Body of pancreas (tissue), 4 donors: ENCODE data around the gene STK17A. TPM values are rescaled to one million over a fixed set of nuclear protein-coding genes. Genes with fewer than 3 reads are reported as not detected.

Source experiments
- ATAC-seq: fragments of 150-250 bp; one replicate; pipeline ENCODE4 v1.9.1; 2016
- DNase-seq, 4 donors: peaks; one replicate each; pipeline ENCODE4 v3.0.0-alpha.2; 2019
- H3K27ac ChIP-seq, 4 donors: fragments of 200-600 bp; sonication (generic); 1 replicate in 3 of 4; 2 replicates in 1 of 4; pipeline versions ENCODE4 v1.5.1 to v1.6.1; 2016 to 2019; ENCODE audit warnings: mild to moderate bottlenecking in 1 of 4, mixed read lengths in 1 of 4, moderate library complexity in 1 of 4
- H3K27me3 ChIP-seq, 2 donors: fragments of 200-600 bp; sonication (generic); one replicate each; pipeline ENCODE4 v1.6.0; 2016; ENCODE audit warnings: mild to moderate bottlenecking in 1 of 2
- H3K36me3 ChIP-seq, 2 donors: fragments of 200-600 bp; sonication (generic); replicated peaks in 1 of 2; 2 replicates each; pipeline ENCODE4 v1.5.1; 2016; ENCODE audit warnings: low read depth in 2 of 2; ENCODE audit not compliant: insufficient read depth in 1 of 2
- H3K4me1 ChIP-seq: fragments of 200-600 bp; sonication (generic); one replicate; pipeline ENCODE4 v1.6.0; 2016
- H3K4me3 ChIP-seq, 2 donors: fragments of 200-600 bp; sonication (generic); 1 replicate in 1 of 2; 2 replicates in 1 of 2; pipeline ENCODE4 v1.5.1; 2016 to 2019
- H3K9me3 ChIP-seq, 3 donors: fragments of 200-600 bp; sonication (generic); 1 replicate in 2 of 3; 2 replicates in 1 of 3; pipeline ENCODE4 v1.5.1; 2016
- POLR2A ChIP-seq, 3 donors: fragments of 450-650 bp; IDR thresholded peaks; one replicate each; pipeline ENCODE4 v1.6.1; 2016; ENCODE audit warnings: antibody characterized with exemption in 3 of 3, mild to moderate bottlenecking in 2 of 3
- whole genome bisulfite sequencing, 2 donors: methylation state at CpG; one replicate each; pipeline ENCODE4 v1.1.5; 2017; 5-methylcytosine and 5-hydroxymethylcytosine counted together
- intact Hi-C: fragments of 100-400 bp; cut with DNase I; formaldehyde crosslinking; loops from one replicate; pipeline ENCODE4 v1.15.1; 2023
- total RNA-seq, 2 donors: library from RNA; depleted of rRNA; stranded (reverse); fragments of >200 nt; gene quantifications; one replicate each; pipeline ENCODE4 v1.1.0, GENCODE V29; 2016
- TF ChIP-seq, protein P1 (sequence below), 7 experiments: fragments of 450-650 bp in 4 of 7; fragments of 200-600 bp in 3 of 7; sonication (generic) in 3 of 7; IDR thresholded peaks; one replicate each; pipeline ENCODE4 v1.5.1; 2016 to 2019; ENCODE audit warnings: antibody characterized with exemption in 7 of 7

STK17A gene
- total RNA-seq, 2 donors from 2014 or later = 8.6 to 18.7 TPM

- H3K36me3 ChIP-seq = no peaks in the 10 kb centered on the region
- no peaks in the 10 kb centered on the region for H3K9me3 ChIP-seq
- H3K27me3 ChIP-seq = no peaks in the 10 kb centered on the region
- no peak for DNase-seq
- TF ChIP-seq, protein P1, sequence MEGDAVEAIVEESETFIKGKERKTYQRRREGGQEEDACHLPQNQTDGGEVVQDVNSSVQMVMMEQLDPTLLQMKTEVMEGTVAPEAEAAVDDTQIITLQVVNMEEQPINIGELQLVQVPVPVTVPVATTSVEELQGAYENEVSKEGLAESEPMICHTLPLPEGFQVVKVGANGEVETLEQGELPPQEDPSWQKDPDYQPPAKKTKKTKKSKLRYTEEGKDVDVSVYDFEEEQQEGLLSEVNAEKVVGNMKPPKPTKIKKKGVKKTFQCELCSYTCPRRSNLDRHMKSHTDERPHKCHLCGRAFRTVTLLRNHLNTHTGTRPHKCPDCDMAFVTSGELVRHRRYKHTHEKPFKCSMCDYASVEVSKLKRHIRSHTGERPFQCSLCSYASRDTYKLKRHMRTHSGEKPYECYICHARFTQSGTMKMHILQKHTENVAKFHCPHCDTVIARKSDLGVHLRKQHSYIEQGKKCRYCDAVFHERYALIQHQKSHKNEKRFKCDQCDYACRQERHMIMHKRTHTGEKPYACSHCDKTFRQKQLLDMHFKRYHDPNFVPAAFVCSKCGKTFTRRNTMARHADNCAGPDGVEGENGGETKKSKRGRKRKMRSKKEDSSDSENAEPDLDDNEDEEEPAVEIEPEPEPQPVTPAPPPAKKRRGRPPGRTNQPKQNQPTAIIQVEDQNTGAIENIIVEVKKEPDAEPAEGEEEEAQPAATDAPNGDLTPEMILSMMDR (IDR thresholded peaks at IDR 0.05) = no peak
- no peak for TF ChIP-seq POLR2A (IDR thresholded peaks at IDR 0.05)
- intact Hi-C loops = no loop called here
- no peak overlapping the region for H3K27ac ChIP-seq
- 91 to 92% methylated on average over 5 of the region's 5 CpGs for WGBS, 2 donors
- ATAC-seq = no peak
- H3K4me1 ChIP-seq = peaks cover 71% of the 10 kb centered on the region
- H3K4me3 ChIP-seq = no peak overlapping the region
These were observed 5.7 kb downstream of the STK17A start for GRCh38 chr7:43588477-43589132.

- Histone ChIP-seq H3K27me3 (no peaks in the 10 kb centered on the region), H3K4me1 (peaks cover 74% of the 10 kb centered on the region), H3K27ac (no peak overlapping the region), H3K4me3 (no peak overlapping the region), H3K36me3 (no peaks in the 10 kb centered on the region), H3K9me3 (no peaks in the 10 kb centered on the region)
- DNase-seq = no peak
- intact Hi-C loops = no loop called here
- ATAC-seq = no peak
- no peak for TF ChIP-seq POLR2A (IDR thresholded peaks at IDR 0.05)
- TF ChIP-seq, protein P1 (IDR thresholded peaks at IDR 0.05) = no peak
These were observed 6.2 kb downstream of the STK17A start for GRCh38 chr7:43589133-43589478.

DNA sequence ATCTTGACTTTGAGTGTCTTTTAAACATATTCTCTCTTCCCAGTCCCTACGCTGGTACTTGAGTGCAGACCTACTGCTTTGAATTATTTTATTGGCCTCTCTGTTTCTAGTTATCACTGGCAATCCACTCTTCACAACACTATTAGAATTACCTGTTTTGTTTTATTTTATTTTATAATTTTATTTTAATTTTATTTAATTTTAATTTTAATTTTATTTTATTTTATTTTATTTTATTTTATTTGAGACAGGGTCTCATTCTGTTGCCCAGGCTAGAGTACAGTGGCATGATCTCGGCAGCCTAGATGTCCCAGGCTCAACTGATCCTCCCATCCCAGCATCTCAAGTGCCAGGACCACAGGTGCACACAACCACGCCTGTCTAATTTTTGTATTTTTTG, 6.8 kb downstream of the STK17A start:
- H3K4me1 ChIP-seq = peaks cover 71% of the 10 kb centered on the region
- 95% methylated on average over 3 of the region's 3 CpGs for WGBS, 2 donors
- H3K4me3 ChIP-seq = no peak overlapping the region
- ATAC-seq (no peak), DNase-seq (no peak)
- H3K9me3 ChIP-seq = no peaks in the 10 kb centered on the region
- intact Hi-C loops = no loop called here
- no peaks in the 10 kb centered on the region for H3K27me3 ChIP-seq
- TF ChIP-seq, protein P1 (IDR thresholded peaks at IDR 0.05) = no peak
- no peak for TF ChIP-seq POLR2A (IDR thresholded peaks at IDR 0.05)
- H3K27ac ChIP-seq = no peak overlapping the region
- H3K36me3 ChIP-seq = no peaks in the 10 kb centered on the region

GRCh38 chr7:43590862-43591557, 8.1 kb downstream of the STK17A start:
- Histone ChIP-seq H3K36me3 (no peaks in the 10 kb centered on the region), H3K4me3 (no peak overlapping the region), H3K4me1 (peaks cover 59% of the 10 kb centered on the region), H3K9me3 (no peaks in the 10 kb centered on the region), H3K27me3 (no peaks in the 10 kb centered on the region), H3K27ac (peak overlapping the region in 3 of 4 donors; percentile 4 to 44 (median 37))
- TF ChIP-seq POLR2A (IDR thresholded peaks at IDR 0.05) = no peak
- TF ChIP-seq, protein P1 (IDR thresholded peaks at IDR 0.05) = no peak
- WGBS, 2 donors = 53 to 64% methylated on average over 2 of the region's 2 CpGs
- DNase-seq = no peak
- intact Hi-C loops = no loop called here
- ATAC-seq = no peak
